SK-N-SH (cell line): ENCODE data around the gene PDGFA. TPM values are rescaled to one million over a fixed set of nuclear protein-coding genes. Genes with fewer than 3 reads are reported as not detected.

ENCODE experiments used
- CTCF ChIA-PET: fragments of 300-600, 350-600 bp; formaldehyde crosslinking; extraction: SDS; loops from one replicate; lab custom pipeline; 2021; lab: Yijun Ruan, JAX
- POLR2A ChIA-PET: fragments of 350-600 bp; sonication (Branson Sonifier 250); formaldehyde crosslinking; extraction: SDS; loops from one replicate; lab custom pipeline; 2020; ENCODE audit warnings: antibody characterized with exemption, inconsistent platforms; lab: Yijun Ruan, JAX
- DNase-seq: peaks from one replicate; pipeline ENCODE4 v3.0.0; 2012
- H2AFZ ChIP-seq: fragments of 200-600 bp; sonication (generic); 2 replicates; pipeline ENCODE4 v1.8.1; 2016; ENCODE audit warnings: antibody characterized with exemption, mild to moderate bottlenecking, low read depth
- H3F3A ChIP-seq: fragments of 200-600 bp; sonication (generic); replicated peaks from 2 replicates; pipeline ENCODE3; 2016; ENCODE audit warnings: antibody characterized with exemption, mild to moderate bottlenecking; ENCODE audit not compliant: insufficient read depth
- H3K27ac ChIP-seq, 2 experiments: fragments of 200-500 bp in 1 of 2; fragments of 200-600 bp in 1 of 2; sonication (Bioruptor generic) in 1 of 2; sonication (generic), shearing (Covaris generic) in 1 of 2; 2 replicates each; pipeline versions ENCODE4 v1.5.1 to v1.6.1; 2014 to 2016; ENCODE audit warnings: low read depth in 2 of 2, inconsistent platforms in 1 of 2, low read length in 1 of 2, mild to moderate bottlenecking in 1 of 2, mixed read lengths in 1 of 2
- H3K27me3 ChIP-seq: fragments of 200-600 bp; sonication (generic), shearing (Covaris generic); 2 replicates; pipeline ENCODE4 v1.6.1; 2016; ENCODE audit warnings: mixed run types; ENCODE audit not compliant: insufficient read depth
- H3K36me3 ChIP-seq, 2 experiments: fragments of 200-500 bp in 1 of 2; fragments of 200-600 bp in 1 of 2; sonication (Bioruptor generic) in 1 of 2; sonication (generic) in 1 of 2; replicated peaks in 1 of 2; 2 replicates each; pipeline versions ENCODE3 to v1.5.1; 2014 to 2016; ENCODE audit warnings: low read length in 1 of 2, mild to moderate bottlenecking in 1 of 2; ENCODE audit not compliant: insufficient read depth in 2 of 2, control insufficient read depth in 1 of 2
- H3K4me1 ChIP-seq, 2 experiments: fragments of 200-500 bp in 1 of 2; fragments of 200-600 bp in 1 of 2; sonication (Bioruptor generic) in 1 of 2; sonication (generic), shearing (Covaris generic) in 1 of 2; 2 replicates each; pipeline versions ENCODE4 v1.5.1 to v1.6.1; 2014 to 2016; ENCODE audit warnings: low read depth in 1 of 2, low read length in 1 of 2, mixed run types in 1 of 2; ENCODE audit not compliant: insufficient read depth in 2 of 2, control insufficient read depth in 1 of 2
- H3K4me2 ChIP-seq: fragments of 200-600 bp; sonication (generic), shearing (Covaris generic); 2 replicates; pipeline ENCODE4 v1.6.1; 2017; ENCODE audit warnings: mixed run types
- H3K4me3 ChIP-seq, 2 experiments: fragments of 200-500 bp in 1 of 2; fragments of 200-600 bp in 1 of 2; sonication (Bioruptor generic) in 1 of 2; sonication (generic), shearing (Covaris generic) in 1 of 2; 2 replicates each; pipeline versions ENCODE4 v1.5.1 to v1.8.1; 2014 to 2016; ENCODE audit warnings: low read depth in 2 of 2, inconsistent platforms in 1 of 2, low read length in 1 of 2, mild to moderate bottlenecking in 1 of 2, mixed read lengths in 1 of 2, moderate library complexity in 1 of 2
- H3K79me2 ChIP-seq: fragments of 200-600 bp; sonication (generic); 2 replicates; pipeline ENCODE4 v1.8.1; 2017; ENCODE audit warnings: mild to moderate bottlenecking; ENCODE audit not compliant: insufficient read depth
- H3K9ac ChIP-seq: fragments of 200-600 bp; sonication (generic); 2 replicates; pipeline ENCODE4 v1.6.1; 2017; ENCODE audit warnings: mixed run types
- H3K9me2 ChIP-seq: fragments of 200-600 bp; sonication (generic); 2 replicates; pipeline ENCODE4 v1.6.1; 2017; ENCODE audit warnings: mixed run types
- H3K9me3 ChIP-seq: fragments of 200-600 bp; sonication (generic); 2 replicates; pipeline ENCODE4 v1.6.1; 2017; ENCODE audit warnings: mixed run types, mild to moderate bottlenecking, moderate library complexity
- H4K20me1 ChIP-seq: fragments of 200-600 bp; sonication (generic); 2 replicates; pipeline ENCODE4 v1.6.1; 2017; ENCODE audit warnings: mild to moderate bottlenecking, mixed run types; ENCODE audit not compliant: insufficient read depth
- CTCF ChIP-seq: fragments of 200-600 bp; sonication (generic); IDR thresholded peaks from 2 replicates; pipeline ENCODE4 v1.6.1; 2017; ENCODE audit warnings: antibody characterized with exemption, mild to moderate bottlenecking, moderate library complexity
- FOXM1 ChIP-seq: IDR thresholded peaks from 2 replicates; pipeline ENCODE4 v1.4.0; 2012; ENCODE audit warnings: low read depth, mild to moderate bottlenecking
- GABPA ChIP-seq: IDR thresholded peaks from 2 replicates; pipeline ENCODE4 v1.4.0; 2012; ENCODE audit warnings: low read depth, mild to moderate bottlenecking
- IRF3 ChIP-seq: fragments of 150-350 bp; IDR thresholded peaks from 2 replicates; pipeline ENCODE4 v1.6.1; 2016; ENCODE audit warnings: mild to moderate bottlenecking, low read depth, low read length
- MEF2A ChIP-seq: IDR thresholded peaks from 2 replicates; pipeline ENCODE4 v1.4.0; 2012; ENCODE audit warnings: low read depth, borderline replicate concordance
- NFIC ChIP-seq: IDR thresholded peaks from 2 replicates; pipeline ENCODE4 v1.4.0; 2012; ENCODE audit warnings: borderline replicate concordance
- NRF1 ChIP-seq: IDR thresholded peaks from 2 replicates; pipeline ENCODE4 v1.6.1; 2012; ENCODE audit warnings: low read depth, mild to moderate bottlenecking, low read length
- PBX3 ChIP-seq: IDR thresholded peaks from 2 replicates; pipeline ENCODE4; 2012
- POLR2AphosphoS5 ChIP-seq: IDR thresholded peaks from 2 replicates; pipeline ENCODE4 v1.6.1; 2012; ENCODE audit warnings: low read depth, low read length
- RAD21 ChIP-seq: IDR thresholded peaks from 2 replicates; pipeline ENCODE4 v1.6.1; 2012; ENCODE audit warnings: mild to moderate bottlenecking, low read length
- RCOR1 ChIP-seq: fragments of 150-350 bp; IDR thresholded peaks from 2 replicates; pipeline ENCODE4 v1.6.1; 2017; ENCODE audit warnings: antibody characterized with exemption, low read length
- REST ChIP-seq: IDR thresholded peaks from 2 replicates; pipeline ENCODE4 v1.6.1; 2012; ENCODE audit warnings: mild to moderate bottlenecking, low read depth, low read length, moderate library complexity
- TAF1 ChIP-seq: IDR thresholded peaks from 2 replicates; pipeline ENCODE4 v1.6.1; 2012; ENCODE audit warnings: low read depth, mild to moderate bottlenecking, low read length, moderate library complexity, borderline replicate concordance
- TEAD4 ChIP-seq: IDR thresholded peaks from 2 replicates; pipeline ENCODE4 v1.4.0; 2012; ENCODE audit warnings: mild to moderate bottlenecking, borderline replicate concordance; ENCODE audit not compliant: insufficient read depth
- USF1 ChIP-seq: IDR thresholded peaks from 2 replicates; pipeline ENCODE4 v1.4.0; 2012; ENCODE audit warnings: low read depth, borderline replicate concordance
- WGBS: methylation state at CpG from one replicate; pipeline ENCODE4 v1.1.6; 2017; ENCODE audit warnings: low lambda C conversion rate; 5-methylcytosine and 5-hydroxymethylcytosine counted together
- polyA plus RNA-seq, 3 experiments: library from polyadenylated mRNA; depleted of rRNA; stranded (reverse); fragments of >200 nt; gene quantifications; 2 replicates each; pipeline ENCODE4 v1.2.3, GENCODE V29; 2012

PDGFA gene
- polyA plus RNA-seq, 1 of the 3 experiments (the other 2 are of a cell fraction): 18.9 TPM

- no peak for TF ChIP-seq CTCF
- no peak for TF ChIP-seq REST
- no peak for TF ChIP-seq MEF2A
- TF ChIP-seq USF1: no peak
- TF ChIP-seq FOXM1: no peak
- TF ChIP-seq RCOR1: no peak
- TF ChIP-seq NFIC: no peak
- TF ChIP-seq TAF1: peak; percentile 54
- TF ChIP-seq GABPA: no peak; the same call in 1 of the 2 replicates
These were observed 789 bp downstream of the PDGFA start (continued) for GRCh38 chr7:518630-519483.

GRCh38 chr7:517774-518629 lies 1.6 kb downstream of the PDGFA start:
- Histone ChIP-seq H3K9me2 (no peaks in the 10 kb centered on the region), H4K20me1 (peaks cover 38% of the 10 kb centered on the region), H3K4me2 (peak overlapping the region; percentile 96), H3K4me1 (peaks cover 4 to 36% of the 10 kb centered on the region in 2 experiments; a peak in 3 of 4 replicates), H3K9ac (peak overlapping the region; percentile 91), H3K27ac (peak overlapping the region in 1 of 2 experiments; percentile 70; a peak in 2 of 4 replicates), H3F3A (peaks cover 22% of the 10 kb centered on the region), H3K9me3 (no peaks in the 10 kb centered on the region), H3K27me3 (no peaks in the 10 kb centered on the region), H3K4me3 (peak overlapping the region; percentile 67 to 100), H3K79me2 (peaks cover 60% of the 10 kb centered on the region), H3K36me3 (no peaks in the 10 kb centered on the region), H2AFZ (no peak overlapping the region; the same call in 1 of the 2 replicates)
- ChIA-PET CTCF (no interaction called here), POLR2A (no interaction called here)
- WGBS: 2% methylated on average over 59 of the region's 70 CpGs
- DNase-seq: no peak
- no peak; the same call in 1 of the 2 replicates for TF ChIP-seq PBX3
- TF ChIP-seq TEAD4: no peak
- no peak for TF ChIP-seq GABPA
- TF ChIP-seq NRF1: peak; percentile 58
- no peak for TF ChIP-seq RAD21
- no peak for TF ChIP-seq IRF3
- no peak for TF ChIP-seq NFIC
- no peak for TF ChIP-seq POLR2AphosphoS5
